Measurements from ENCODE around the gene SERINC4.

The SERINC4 gene

GRCh38 chr15:43796566-43796965, 3.5 kb downstream of the SERINC4 start:
- no peak for DNase-seq (ENCODE audit: low read depth)

- DNase-seq (ENCODE audit: low read depth) = no peak
These were observed 4.0 kb downstream of the SERINC4 start for GRCh38 chr15:43795997-43796396.

- no peak for DNase-seq (ENCODE audit: low read depth)
These were observed 4.8 kb downstream of the SERINC4 start for GRCh38 chr15:43795197-43795596.

DNA sequence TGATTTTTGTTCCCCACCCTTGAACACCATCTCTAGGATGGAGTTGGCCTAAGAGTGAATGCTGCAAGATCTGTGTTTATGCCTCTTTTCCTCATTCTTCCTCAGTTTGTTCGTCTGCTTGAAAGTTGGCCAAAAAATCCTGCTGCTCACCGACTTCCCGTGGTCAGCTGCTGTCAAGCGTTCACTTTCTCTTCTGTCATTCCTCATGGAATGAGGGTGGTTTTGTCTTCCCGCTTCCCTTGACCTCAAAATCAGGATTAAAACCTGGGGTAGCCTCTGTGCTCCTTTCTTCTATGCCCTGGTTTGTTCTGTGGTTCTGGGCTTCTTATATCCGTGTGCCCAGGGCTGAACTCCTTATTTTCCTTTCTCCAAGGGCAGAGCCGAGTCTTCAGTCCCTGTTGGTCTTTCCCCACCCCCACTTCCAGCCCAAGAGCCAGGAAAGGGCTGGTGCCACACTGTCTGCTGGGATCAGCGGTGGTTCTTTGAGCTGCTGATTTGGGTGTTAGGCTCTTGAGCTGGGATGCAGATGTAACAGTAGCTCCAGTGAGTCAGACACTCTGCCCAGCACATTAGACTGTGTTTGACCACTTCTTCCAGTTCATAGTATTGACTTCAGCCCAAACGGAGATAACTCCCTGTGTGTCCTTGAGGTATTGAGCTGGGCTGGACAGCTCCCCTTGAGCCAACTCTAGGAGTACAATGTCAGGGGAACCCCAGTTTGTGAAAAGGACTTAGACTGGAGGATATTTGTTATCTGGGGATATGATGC, 5.6 kb downstream of the SERINC4 start:
- no peak for DNase-seq (ENCODE audit: low read depth)

DNA sequence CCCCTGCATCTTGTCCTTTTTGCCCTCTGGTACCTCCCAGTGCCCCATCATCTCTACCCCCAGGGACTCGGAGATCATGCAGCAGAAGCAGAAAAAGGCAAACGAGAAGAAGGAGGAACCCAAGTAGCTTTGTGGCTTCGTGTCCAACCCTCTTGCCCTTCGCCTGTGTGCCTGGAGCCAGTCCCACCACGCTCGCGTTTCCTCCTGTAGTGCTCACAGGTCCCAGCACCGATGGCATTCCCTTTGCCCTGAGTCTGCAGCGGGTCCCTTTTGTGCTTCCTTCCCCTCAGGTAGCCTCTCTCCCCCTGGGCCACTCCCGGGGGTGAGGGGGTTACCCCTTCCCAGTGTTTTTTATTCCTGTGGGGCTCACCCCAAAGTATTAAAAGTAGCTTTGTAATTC, 6.4 kb downstream of the SERINC4 start:
- no peak for DNase-seq (ENCODE audit: low read depth)

GRCh38 chr15:43792761-43793476, 7.1 kb downstream of the SERINC4 start:
- no peak for DNase-seq (ENCODE audit: low read depth)

DNA sequence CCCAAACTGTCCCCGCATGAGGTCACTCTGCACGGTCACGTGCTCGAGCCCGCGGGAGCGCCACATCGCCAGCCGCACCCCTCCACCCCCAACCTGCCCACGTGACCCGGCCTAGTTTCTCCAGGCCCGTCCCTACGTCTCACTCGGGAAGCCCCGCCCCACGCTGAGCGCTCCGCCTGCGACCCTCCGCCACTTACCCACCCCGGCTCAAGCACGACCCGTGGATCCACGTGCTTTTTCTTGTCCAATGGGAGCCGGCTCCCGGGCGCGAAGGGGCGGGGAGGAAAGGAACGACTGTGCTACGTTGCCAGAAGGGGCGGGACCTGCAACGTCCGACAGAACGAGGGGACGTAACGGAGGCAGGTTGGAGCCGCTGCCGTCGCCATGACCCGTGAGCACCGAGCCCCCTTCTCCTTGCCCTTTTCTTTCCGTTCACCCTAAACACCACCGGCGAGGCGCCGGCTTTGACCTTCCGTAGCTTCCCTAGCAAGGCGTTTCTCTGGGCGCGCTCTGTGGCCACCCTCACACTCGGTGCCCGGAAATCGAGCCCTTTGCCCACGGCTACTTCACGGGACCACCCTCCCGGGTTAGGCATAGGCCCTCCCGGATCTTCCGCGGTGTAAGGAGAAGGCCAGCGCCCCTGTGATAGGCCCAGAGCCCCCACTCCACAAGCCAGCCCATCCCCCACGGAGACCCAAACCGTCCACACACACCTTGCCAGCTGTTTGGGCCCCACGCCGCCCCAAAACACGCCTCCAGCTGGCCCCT, 7.8 kb downstream of the SERINC4 start, which contains the start of gene SERF2:
SERF2 (plus strand) TSS at position 328 of the 768 bp plus-strand sequence; CDS start at position 385, 57 bp downstream.
- DNase-seq (ENCODE audit: low read depth) = peak; percentile 97

GRCh38 chr15:43789409-43789808, 10.6 kb downstream of the SERINC4 start:
- DNase-seq (ENCODE audit: low read depth) = no peak

GRCh38 chr15:43779016-43779415, 21.0 kb downstream of the SERINC4 start:
- DNase-seq (ENCODE audit: low read depth) = no peak

DNA sequence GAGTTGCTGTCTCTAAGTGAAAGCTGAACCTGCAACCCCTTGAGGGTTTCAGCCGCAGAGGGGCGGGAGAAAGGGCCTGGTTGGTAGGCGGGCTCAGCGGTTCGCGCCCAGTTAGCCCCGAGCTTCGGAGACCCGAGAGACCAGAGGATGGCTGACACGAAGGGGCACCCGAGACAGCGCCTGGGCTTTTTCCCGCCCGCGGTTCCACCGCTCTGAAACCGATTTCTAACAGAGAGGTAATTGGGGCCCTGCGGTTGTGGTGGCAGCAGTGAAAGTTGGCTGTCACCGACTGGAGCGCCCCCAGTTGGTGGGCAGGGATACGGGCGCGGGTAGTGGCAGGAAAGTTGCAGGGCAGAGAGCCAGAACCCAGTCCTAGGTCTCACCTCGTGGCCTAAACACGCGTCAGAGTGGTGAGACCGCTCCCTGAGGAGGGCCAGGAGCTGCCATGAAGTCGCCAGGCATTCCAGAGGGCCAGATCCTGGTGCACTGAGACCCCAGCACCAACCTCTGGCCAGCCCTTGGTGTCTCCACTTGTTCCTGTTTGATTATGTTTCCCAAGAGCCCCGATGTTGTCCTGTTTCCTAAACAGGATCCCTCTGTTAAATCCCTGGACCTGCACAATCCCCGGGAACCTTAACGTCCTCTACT, 22.6 kb downstream of the SERINC4 start:
- DNase-seq (ENCODE audit: low read depth) = no peak

DNA sequence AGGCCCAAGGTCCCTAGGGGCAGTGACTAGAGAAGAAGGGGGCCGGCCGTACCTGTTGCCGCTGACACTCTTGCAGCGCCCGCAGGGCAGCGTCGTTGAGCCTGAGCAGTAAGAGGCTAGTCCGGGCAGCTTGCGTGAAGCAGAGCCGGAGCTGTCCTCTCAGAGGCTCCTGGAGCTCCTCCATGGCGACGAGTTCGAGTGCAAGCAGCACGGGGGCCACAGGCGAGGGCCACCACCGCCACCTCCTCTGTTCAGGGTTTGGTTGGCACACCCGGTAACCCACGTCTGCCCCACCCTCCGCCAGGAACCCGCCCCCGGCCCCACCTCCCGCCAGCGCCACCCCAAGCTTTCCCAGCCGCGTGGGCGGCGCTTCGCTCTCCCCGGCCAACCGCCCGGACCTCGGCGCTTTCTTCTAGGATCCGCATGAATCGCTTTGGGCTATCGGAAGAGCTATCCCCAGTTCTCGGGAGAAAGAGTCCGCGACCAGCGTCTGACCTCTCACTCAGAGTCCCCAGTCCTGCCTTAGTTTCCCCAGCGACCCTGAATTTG, 23.2 kb downstream of the SERINC4 start, which contains the start of gene ELL3:
ELL3 (minus strand) TSS at position 249 of the 549 bp plus-strand sequence; CDS start at position 184, 65 bp downstream.
- no peak for DNase-seq (ENCODE audit: low read depth)

GRCh38 chr15:43776101-43776717, 23.8 kb downstream of the SERINC4 start:
- DNase-seq (ENCODE audit: low read depth) = no peak

- DNase-seq (ENCODE audit: low read depth) = no peak
These were observed 24.5 kb downstream of the SERINC4 start for GRCh38 chr15:43775411-43775965.

DNA sequence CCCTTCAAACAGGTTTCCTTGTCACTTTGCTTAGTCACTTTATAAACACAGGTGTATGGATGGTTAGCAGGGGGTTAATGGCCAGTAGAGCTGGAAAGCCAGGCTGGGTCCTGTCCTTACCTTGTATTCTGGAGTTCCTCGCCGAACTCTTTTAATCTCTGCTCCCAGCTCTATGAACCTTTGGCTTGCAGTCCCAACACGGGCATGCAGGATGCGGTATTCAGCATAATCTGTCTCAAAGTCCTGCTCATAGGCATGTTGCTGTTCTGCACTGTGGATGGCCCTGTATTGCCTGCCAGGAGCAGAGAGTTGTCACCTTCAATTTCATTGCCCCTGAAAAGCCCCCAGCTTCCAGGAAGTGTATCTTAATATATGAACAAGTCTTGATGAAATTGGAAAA, 26.0 kb downstream of the SERINC4 start:
- DNase-seq (ENCODE audit: low read depth) = no peak

GRCh38 chr15:43772624-43773023, 27.4 kb downstream of the SERINC4 start:
- no peak for DNase-seq (ENCODE audit: low read depth)

DNA sequence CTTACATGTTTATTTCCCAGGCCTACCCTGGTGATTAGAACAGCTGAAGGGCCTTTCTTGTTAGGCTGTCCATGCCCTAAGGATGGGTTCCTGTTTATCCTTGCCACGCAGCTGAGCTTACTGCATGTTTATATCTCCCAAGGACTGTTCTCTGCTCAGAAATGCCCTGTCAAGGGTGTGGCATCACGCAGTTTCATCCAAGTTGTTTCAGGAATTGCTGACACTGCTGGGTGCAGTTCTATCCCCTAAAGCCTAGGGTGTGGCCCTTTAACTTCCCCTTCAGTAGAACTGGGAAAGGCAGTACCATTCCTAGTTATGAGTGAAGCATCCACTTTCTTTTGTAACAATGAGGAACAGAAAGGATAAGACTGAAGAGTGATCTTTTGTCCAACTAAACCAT, 28.2 kb downstream of the SERINC4 start:
- DNase-seq (ENCODE audit: low read depth) = no peak

DNA sequence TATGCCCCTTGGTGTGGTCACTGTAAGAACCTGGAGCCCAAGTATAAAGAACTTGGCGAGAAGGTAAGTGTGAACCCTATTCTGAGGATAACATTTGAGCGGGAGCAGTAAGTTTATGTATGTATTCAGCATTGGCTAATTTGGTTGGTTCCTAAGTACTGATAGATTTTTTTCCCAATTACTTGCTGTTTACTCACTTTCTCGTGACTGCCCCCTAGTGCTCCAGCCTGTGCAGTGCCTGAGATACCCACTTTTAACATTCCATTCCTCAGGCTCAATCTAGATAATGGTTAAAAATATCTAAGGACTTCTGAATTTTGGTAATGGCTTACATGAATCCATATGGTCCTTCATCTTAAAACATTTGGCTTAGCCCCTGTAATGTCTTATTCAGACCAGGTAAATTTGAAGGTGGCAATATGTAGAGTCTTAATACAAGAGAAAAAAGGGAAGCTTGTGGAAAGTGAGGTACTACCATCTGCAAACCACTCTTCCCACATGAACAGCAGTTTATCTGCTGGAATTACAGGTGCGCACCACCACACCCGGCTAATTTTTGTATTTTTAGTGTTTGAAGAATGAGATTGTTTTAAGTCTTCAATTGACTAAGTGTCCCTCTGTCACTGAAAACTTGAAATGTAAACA, 30.3 kb downstream of the SERINC4 start:
- no peak for DNase-seq (ENCODE audit: low read depth)

- DNase-seq (ENCODE audit: low read depth) = no peak
These were observed 36.1 kb downstream of the SERINC4 start for GRCh38 chr15:43763819-43764446.

GRCh38 chr15:43762824-43763223, 37.2 kb downstream of the SERINC4 start:
- DNase-seq (ENCODE audit: low read depth) = no peak

GRCh38 chr15:43751885-43752284, 48.1 kb downstream of the SERINC4 start:
- DNase-seq (ENCODE audit: low read depth) = no peak

Measured in non-pigmented ciliary epithelial cell (primary cell).